Activated T-helper 9 cell treated with anti-CD3 and anti-CD28 coated beads, Interleukin-2, amount 50 U/mL, for 16 hours (primary cell): ENCODE measurements around the gene CCN6.

Source experiments
- DNase-seq: peaks from one replicate; pipeline ENCODE4 v3.0.0-alpha.2; 2020; ENCODE audit warnings: low read depth

The CCN6 gene

DNA sequence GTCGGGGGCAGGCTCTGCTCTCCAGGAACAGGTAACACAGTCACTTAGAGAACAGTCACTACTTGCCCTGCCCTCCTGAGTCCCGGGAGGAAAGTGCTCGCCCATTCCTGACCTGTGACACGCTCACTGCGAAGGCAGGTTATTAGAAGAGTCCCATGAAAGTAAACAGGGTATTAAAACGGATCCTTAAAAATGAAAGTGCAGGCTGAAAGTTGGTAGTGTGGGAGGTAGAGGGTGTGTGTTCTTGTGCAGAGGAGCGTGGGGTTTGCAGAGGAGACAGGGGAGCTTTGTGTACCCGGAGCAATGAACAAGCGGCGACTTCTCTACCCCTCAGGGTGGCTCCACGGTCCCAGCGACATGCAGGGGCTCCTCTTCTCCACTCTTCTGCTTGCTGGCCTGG lies at the start of gene CCN6:
CCN6 (plus strand) TSS at position 104 of the 400 bp plus-strand sequence; CDS start at position 358, 254 bp downstream.
- no peak for DNase-seq

DNA sequence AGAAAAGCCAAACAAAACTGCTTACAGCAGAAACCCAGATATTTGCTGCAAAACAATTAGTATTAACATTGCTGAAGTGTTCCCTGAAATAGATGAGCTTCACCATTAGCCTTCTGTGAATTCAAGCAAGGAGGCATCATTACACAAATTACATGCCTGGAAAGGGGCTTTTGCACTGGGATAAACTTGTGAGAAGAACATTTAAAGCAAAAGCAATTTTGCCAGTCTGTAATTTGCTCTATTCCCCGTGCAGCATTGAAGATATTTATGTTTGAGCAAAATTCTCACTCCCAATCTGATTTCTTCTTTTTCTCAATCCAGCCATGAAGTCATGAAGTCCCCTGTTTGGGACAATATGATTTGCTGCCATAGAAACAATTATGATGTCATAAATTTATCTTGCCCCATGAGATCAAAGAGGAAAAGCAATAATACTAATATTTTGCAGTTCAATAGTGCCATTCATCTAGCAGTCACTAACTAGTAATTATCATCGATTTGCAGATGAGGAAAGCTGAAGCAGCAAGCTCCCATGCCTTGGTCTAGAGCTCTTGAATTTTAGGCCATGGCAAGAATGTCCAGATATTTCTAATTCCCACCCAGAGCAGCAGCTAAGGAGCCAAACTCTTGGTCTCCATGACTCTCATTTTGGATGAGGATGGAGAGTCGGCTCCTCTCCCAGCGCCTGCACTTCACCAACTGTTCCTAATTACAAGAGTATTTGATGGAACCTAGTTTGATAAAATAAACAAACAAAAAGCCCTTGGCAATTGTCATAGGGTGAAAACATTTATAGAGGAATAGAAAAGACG lies 49.5 kb upstream of the CCN6 start:
- no peak for DNase-seq

DNA sequence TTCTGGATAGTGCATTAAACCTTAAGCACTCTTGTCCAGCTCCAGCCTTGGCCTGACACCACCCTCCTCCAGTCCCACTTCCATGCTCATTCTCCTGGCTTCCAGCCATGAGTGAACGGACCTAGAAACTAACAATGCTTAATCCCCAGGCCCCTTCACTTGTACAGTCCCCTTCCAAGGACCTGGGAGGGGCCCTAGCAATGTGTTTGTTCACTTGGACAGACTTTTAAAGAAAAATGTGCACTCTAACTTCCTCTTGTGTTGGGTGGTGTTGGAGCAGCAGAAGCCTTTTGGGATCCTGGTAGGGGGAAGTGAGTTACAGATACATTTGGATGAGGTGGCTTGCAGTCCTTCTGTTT lies 48.9 kb upstream of the CCN6 start:
- DNase-seq: no peak

DNA sequence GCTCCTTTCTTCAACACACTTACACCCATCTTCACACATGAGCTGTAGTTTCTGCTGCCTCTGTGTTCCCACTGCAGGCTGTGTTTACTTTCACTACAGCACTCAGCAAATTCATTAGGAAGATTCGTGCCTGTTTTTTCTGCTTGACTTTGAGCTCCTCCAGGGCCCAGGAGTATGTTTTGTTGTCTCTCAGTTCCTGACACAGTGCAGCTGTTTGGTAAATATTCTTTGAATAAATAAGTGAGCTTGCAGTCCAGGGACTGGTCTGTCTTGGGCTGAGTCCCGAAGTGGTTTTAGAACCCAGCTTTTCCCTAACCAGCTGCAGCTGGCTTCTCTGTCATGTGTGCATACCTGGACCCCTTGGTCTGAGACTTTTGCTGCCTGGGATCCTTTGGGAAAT lies 46.6 kb upstream of the CCN6 start:
- DNase-seq: no peak

DNA sequence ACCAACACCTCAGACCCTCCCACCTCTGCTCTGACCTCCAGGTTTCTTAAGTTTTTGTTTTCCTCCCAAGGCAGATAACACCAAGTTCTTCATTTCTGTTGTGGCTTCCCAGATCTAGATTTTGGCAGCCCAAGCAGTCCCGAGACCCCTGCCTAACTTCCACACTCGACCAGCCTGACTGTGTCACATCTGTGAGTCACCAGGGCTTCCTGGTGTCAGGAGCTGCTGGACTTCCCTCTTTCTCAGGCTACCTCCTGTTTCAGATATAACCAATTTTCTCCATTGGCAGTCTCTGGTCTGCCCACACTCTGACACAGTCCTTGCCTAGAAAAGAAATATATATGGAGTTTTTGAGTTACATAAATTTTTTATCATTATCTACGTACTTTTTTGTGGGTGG lies 46.1 kb upstream of the CCN6 start:
- DNase-seq: no peak

DNA sequence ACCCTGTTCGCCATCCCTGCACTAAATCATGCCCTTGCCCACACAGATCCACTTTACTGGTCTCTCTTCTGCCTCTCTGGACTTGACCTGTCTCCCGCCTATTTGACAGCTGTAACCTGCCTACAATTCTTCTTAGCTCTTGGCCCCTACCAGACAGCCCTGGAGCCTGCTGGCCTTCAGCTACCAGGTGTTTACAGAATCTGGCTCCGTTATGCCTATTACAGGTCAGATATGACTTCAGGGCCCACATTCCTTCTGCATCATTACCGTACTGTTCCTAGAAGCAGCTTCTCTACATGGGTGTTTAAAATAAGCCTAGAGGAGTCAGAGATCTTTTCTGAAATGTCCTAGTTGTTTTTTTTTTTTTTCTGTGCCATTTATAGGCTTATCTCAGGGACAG lies 45.4 kb upstream of the CCN6 start:
- DNase-seq: no peak

DNA sequence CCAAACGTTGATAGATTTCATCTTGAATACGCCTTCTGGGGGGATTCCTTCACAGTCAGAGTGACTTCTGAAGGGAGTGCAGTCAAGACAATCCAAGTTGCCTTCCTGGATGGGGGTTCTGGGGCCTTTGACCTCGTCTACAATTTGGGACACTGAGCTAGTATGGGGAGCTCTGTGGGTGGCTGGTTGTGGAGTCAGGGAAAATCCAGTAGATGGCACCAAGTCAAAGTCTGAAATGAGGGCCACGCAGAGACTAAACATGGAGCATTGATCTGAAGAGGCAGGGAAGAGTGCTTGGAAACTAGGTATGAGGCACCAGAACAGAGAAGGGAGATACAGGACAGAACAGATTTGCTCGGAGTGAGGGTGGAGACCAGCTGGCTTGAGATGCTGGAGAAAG lies 43.6 kb upstream of the CCN6 start:
- no peak for DNase-seq

DNA sequence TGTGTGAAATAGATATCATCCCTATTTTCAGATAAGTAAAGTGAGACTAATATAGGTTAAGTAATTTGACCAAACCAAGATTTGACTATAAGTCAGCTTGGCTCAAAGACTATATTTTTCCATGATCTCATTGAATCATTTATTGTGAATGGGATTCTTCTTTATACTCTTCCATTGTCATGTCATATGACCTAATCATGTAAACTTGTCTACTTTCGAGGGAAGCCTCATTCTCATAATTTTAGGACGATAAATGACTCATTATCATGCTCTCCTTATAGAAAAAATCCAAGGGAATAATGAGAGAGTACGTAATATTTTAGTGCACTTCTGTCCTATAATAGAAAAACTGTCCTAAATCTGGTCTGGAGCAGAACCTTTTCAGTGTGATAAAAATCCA lies 40.9 kb upstream of the CCN6 start:
- DNase-seq: no peak

DNA sequence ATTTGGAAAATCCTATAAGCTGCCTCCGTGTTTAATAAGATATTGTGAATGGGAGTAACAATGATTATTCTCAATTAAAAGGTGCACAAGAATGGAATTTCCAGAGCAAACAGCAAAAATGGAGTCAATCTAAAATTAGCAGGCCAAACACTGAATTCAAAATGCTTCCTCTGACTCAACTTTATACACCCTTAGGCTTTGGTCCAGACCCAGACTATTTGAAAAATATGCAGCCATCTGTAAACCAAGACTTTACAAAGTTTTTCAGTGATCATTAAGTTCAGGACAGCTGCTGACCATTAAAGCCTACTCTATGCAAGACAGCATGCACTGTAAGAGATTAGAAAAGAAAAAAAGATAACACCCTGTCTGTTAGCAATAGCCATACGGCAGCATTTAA lies 39.4 kb upstream of the CCN6 start:
- no peak for DNase-seq

DNA sequence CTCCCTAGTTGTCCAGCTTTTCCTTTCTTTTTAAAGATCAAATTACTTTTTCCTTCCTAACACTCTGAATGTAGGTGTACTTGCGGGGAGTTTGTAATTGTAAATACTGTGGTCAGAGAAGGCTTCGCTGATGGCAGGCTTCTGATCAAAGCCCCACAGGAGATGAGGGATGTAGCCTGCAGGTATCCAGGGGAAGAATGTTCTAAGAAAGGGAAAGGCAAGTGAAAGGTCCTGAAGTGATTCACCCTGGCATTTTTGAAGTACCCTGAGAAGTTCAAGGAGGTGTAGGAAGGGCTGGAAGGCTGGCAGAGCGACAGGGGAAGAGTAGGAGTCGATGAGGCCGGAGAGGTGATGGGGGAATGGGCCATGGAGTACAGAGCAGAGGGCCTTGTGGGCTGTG lies 38.2 kb upstream of the CCN6 start:
- no peak for DNase-seq

DNA sequence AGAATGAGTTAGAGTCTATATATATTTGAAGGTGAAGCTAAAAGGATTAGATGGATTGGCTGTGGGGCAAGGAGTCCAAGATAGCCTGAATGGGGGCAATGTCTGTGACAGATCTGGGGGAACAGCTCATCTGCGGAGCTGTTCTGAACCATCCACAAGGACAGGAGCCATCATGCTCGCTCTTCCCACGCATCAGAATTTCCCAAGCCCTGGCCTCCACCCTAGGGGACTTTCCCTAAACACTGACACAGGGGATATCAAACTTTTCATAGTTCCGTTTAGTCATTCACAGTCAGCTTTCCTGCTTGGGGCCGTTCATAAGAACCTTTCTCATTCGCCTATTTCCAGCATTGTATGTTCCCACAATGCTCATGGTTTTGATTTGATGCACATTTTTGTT lies 37.6 kb upstream of the CCN6 start:
- peak; percentile 54 for DNase-seq

DNA sequence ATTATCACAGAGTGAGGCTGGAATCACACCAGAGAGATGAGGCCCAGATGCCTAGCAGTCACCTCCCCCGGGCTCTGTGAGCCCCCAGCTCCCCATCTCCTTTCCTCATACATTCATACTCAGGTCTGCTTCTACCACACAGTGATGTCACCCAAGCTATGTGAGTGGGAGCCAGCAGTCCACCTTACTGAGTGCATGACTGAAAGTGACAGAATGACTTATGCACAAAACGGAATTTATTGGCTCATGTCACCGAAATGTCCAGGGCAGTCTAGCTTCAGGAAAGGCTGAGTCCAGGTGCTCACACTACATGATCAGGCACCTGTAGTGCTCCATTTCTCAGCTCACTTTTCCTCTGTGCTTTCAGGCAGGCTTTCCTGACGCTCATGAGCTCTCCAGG lies 36.7 kb upstream of the CCN6 start:
- DNase-seq: no peak

DNA sequence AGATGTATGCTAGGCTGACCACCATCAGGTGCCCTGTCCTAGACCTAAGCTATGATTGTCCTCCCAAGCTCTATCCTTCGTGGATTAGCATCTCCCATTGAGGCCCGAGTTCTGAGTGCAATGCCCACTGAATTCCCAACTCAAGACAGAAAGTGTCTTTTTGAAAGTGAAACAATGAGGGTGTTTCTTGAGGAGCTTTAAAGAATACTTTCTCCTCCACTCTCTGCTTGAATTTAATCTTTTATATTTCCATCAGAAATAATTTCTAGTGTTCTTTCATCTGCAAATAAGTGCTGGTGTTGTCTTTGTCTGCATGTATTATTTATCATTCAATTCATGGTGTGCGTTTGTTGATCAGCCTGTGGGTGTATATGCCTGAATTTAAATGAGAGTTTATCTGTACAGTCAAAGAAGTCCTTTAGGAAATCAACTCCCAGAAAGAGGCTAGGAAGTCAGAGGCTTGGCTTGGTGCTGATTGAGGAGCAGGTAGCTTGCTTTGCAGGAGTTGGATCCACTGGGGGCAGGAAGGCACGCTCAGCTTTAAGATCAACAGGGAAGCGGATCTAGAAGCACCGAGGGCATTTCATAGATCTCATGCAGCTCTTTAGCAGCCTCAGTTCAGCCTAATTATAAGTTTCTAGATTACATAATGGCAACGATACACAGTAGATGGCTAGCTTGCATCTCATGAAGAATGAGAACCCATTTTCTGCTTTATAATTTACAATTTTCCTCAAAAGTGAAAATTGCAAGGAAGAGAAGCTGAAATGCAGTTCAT lies 36.0 kb upstream of the CCN6 start:
- DNase-seq: no peak

DNA sequence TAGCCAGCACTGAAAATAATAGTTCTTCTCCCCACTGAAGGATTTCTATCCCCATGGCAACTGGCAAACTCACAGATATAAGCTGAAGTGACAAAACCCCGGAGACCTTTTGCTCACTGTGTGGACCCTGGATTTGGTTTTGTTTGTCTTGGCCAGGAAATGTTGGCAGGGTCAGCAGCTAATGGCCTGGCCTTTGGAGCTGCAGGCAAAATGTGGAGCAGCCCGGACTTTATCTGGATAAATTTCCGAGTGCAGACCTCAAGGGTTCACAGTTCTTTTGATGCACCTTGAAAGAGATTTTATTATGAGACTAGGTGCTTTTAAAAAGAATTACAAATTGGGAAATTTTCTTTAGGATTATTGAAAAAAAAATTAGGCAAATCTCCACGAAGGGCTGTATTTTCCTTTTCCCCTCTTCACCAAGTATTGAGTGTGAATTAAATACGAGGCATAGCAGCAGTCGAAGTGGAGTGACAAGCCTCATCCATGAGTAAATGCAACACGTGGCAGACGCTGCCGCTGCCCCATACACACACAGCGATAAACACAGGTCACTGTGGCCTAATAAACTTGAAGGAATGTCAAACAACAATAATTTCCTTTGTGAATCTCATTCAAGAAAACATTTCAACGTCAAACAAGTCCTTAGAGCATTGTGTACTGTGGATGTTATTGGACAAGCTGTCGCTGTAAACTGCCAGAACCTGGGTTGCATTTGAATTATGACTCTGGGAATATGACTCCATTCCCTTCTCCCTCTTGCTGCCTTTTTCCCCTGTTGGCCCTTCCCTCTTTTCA lies 35.1 kb upstream of the CCN6 start:
- DNase-seq: no peak

DNA sequence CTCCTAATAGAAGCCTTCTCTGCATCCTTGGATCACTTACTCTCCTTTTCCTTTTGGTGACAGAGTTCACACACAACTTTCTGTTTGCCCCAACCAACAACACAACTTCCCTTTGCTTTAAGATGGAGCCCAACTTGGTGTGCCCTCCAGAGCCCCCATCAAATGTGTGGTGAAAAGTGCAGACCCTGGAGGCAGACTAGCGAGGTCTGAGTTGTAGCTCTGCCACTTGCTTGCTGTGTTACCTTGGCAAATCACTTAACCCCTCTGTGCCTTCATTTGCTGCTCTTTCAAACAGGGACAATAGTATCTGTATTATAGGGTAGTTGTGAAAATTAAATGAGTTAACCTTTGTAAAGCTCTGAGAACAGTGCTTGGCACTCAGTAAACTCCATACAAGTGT lies 34.3 kb upstream of the CCN6 start:
- no peak for DNase-seq

DNA sequence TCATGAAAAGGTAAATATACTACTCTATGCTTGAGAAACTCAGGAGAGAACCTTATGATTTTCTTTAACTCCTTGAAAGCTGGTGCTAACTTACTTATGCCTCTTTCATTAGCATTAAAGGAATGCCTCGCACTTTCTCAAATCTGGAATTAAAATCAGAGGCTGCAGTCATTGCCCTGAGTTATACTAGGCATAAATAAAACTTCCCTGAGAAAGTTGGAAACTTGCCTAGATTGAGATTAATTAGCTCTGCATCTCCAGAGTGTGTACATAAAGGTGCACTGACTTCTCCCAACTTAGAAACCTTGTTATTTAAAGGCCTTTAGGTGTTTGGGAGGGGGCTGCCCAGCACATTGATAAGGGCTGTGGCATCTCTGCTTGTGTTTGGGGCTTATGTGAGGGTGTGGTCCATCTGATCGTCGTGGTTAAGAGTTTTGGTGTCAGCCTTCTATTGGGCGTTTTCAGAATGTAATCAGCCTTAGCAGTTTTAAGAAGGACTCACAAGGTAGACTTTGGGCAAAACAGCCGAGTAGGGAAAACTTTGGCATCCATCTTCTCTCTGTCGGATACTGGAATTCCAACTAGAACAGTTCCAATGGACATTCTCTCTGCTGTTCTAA lies 32.1 kb upstream of the CCN6 start:
- no peak for DNase-seq

DNA sequence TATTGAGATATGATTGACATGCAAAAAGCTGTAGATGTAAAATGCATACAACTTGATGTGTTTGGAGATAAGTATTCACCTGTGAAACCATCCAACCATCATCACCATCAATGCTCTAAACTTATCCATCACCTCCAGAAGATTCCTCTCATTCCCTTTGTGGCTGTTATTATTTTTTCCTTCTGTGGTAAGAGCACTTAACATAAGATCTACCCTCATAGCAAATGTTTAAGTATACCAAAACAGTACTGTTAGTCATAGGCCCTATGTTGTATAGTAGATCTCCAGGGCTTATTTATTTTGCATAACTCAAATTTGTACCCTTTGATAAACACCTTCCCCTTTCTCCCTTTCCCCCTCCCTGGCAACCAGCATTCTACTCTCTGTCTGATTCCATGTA lies 31.2 kb upstream of the CCN6 start:
- DNase-seq: no peak

DNA sequence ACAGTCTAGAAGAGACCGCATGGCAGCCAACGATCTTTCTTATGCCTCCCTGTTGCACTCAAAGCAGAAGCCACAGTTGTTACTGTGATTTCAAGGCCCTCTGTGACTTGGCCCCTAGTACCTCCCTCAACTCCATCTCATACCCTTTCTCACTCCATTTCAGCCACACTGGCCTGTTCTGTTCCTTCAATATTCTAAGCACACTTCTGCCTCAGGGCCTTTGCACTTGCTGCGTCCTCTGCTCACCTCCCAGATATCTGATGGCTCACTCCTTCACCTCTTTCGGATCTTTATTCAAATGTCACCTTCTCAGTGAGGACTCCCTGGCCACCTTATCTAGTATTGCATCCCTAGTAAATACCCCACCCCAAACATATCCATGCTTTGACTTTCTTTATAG lies 29.4 kb upstream of the CCN6 start:
- DNase-seq: no peak

DNA sequence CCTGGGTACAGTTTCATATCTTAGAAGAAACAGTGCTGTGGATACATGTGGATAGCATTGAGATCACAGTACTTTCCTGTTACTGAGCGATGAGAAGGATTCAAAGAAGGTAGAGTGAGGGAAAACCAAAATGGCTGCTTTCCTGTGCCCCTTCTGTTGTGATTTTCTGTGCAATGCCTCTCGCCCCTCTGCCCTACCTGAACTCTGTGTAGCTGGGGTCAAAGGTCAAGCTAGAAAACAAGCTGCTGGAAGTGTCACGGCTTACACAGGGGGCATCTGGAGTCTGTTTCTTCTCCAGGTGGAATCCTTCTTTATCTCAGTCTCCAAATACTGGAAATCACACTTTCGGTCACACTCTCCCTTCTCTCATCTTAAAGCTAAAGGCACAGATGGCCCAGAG lies 27.0 kb upstream of the CCN6 start:
- DNase-seq: no peak

DNA sequence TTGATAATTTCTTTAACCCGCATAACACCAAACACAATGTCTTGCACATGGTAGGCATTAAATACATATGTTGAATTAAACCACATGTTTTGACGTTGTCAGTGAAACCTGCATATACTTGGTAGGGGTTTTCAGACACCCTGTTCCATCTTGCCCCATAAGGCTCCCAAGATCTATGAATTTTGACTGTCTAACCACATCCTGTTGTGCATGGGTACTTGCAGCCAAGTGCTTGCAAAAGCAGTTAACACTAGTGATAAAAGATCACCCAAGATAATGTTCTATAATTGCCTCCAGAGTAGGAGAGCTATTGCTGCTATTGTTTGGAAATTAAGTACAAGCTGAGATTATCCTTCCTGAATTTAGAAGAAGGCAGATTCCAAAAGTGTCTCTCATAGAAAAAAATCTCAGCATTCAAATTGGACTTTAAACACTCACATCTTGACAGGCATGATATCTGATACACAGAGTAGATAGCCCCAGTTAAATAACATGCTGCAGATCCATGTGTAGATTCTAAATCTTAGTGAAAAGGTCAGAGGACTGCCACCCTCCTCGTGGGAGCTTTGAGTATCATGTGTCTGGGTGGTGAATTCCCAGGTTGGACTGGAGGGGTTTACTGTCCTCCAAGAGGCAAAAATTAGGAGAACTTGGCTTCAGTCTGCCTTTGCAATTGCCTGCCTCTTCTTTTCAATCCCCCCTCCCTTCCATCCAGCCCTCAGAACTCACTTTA lies 25.8 kb upstream of the CCN6 start:
- no peak for DNase-seq

DNA sequence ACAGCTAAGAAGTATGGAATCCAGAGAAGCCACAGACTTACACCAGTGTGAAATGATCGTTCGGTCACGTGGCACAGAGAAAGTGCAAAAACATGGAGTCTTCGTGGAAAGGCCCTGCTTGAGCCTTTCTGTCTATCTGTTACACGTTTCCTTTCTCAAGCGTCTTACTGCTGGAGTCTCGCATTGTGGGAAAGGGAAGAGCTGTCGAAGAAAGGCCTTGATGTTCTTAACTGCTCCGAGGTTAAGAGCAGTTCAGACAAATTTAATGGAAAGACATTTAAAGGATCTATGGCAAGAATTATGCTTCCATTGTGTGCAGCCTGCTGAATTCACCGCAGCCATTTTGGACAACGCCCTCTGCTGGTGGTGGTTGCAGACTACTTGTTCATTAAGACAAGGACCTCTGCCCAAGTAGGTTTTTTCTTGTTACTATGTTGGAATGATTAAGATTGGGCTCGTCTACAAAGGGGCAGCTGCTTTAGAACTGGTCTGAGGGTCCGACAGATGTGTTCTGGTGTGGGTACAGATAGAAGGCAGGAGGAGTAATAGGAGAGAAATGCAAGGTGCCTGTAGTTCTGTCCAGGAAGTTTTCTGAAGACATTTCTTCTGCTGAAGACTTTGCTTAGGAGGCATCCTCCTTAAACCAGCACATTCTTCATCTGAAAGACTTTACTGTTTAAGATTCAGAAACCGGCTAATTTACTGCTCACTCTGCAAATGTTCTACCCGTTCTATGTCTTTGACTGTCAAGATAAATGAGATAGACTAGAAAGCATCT lies 24.7 kb upstream of the CCN6 start:
- peak; percentile 56 for DNase-seq
